GM18868 (cell line): ENCODE data around the gene ZNF593.

Experiments used
- ATAC-seq: cut with Tn5 transposase; IDR thresholded peaks from one replicate; pipeline ENCODE4 v1.9.1; 2021; ENCODE audit warnings: mild to moderate bottlenecking, moderate library complexity; ENCODE audit not compliant: unreplicated experiment

The ZNF593 gene

DNA sequence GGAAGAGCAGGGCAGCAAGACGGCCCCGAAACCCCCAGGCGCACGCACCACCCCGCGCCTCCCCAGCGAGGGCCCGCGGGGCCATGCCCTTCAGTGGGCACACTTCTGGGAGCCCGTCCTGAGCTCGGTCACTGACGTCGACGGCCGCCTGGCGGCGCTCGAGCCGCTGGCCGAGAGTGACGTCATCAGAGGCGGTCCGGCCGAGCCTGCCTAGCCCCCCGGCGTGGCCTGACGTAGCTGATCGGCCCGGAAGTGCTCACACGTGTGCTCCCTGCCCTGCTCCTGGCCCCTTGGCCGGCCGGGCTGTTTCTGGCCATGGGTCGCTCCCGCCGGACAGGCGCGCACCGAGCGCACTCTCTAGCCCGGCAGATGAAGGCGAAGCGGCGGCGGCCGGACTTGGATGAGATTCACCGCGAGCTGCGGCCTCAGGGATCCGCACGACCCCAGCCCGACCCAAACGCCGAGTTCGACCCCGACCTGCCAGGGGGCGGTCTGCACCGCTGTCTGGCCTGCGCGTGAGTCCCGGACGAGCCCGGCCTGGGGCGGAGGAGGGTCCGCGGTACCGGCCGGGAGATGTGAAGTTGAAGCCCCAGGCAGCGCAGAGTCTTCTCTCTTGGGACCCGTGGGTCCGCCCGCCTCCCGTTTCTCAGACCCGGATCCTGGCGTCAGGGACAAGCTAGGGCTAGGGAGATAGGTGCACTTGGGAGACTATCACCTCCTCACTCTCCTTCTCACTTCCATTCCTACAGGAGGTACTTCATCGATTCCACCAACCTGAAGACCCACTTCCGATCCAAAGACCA lies at the start of gene ZNF593:
Gene ZNF593, plus strand, starts transcription at position 240 of the 803 bp plus-strand sequence. Its CDS starts 76 bp downstream, at position 316.
- ATAC-seq = peak; percentile 93

DNA sequence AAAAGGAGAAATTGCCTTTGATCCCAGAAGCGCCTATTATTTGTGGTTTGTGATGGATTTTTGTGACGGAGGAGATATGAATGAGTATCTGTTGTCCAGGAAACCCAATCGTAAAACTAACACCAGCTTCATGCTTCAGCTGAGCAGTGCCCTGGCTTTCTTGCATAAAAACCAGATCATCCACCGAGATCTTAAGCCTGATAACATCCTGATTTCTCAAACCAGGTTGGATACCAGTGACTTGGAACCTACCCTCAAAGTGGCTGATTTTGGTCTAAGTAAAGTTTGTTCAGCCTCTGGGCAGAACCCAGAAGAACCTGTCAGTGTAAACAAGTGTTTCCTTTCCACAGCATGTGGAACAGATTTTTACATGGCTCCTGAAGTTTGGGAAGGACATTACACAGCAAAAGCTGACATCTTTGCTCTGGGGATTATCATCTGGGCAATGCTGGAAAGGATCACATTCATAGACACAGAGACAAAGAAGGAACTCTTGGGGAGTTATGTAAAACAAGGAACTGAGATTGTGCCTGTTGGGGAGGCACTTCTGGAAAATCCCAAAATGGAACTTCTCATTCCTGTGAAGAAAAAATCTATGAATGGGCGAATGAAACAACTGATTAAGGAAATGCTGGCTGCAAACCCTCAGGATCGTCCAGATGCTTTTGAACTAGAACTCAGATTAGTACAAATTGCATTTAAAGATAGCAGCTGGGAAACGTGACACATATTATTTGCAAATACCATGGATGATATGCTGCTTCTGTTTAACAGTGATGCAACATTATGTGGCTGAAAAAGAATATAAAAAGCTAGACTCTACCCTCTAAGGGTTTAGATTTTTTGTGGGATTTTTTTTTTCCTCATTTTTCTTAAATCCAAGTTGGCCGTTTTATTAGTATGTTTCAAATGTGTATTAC lies 47.6 kb upstream of the ZNF593 start:
- ATAC-seq = no peak

DNA sequence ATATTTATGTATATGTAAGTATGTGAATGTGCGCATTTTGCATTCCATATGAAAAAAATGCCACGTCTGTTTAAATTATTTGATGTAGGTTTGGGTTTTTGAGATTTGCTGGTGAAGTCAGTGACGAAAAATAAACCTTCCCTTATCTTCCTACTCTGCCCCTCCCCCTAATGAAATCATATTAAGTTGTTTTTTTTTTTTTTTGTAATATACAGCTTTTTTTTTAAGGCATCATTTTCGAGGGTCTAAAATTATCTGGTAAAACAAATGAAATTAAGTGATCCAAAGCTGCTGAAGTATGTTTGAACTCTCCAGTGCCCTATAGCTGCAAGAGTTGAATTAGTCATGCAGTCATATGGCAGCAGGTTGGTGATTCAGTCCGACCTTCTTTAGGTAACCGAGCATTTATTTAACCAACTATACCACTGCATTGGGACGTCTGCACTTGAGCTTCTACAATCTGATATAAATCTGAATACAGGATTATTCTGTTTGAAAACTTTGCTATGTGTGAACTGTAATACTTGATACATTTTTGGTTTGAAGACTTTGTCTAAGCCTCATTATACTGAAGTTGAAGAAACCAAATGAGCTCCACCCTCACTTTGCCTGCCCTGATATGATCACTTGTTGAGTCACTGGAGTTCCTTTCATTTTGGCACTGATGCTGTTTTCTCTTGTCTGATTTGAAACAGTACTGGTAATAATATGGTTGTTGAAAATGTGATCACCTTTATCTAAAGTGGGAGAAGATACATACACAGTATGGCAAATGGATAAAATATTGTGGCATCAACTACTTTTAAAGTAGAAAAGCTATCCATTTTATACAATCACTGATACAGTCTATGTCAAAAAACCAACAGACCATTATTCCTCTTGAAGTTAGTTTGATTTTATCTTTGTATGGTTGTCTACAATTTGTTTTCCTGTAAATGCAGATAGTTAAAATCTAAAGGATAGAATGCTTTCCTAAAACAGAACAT lies 46.4 kb upstream of the ZNF593 start:
- no peak for ATAC-seq

DNA sequence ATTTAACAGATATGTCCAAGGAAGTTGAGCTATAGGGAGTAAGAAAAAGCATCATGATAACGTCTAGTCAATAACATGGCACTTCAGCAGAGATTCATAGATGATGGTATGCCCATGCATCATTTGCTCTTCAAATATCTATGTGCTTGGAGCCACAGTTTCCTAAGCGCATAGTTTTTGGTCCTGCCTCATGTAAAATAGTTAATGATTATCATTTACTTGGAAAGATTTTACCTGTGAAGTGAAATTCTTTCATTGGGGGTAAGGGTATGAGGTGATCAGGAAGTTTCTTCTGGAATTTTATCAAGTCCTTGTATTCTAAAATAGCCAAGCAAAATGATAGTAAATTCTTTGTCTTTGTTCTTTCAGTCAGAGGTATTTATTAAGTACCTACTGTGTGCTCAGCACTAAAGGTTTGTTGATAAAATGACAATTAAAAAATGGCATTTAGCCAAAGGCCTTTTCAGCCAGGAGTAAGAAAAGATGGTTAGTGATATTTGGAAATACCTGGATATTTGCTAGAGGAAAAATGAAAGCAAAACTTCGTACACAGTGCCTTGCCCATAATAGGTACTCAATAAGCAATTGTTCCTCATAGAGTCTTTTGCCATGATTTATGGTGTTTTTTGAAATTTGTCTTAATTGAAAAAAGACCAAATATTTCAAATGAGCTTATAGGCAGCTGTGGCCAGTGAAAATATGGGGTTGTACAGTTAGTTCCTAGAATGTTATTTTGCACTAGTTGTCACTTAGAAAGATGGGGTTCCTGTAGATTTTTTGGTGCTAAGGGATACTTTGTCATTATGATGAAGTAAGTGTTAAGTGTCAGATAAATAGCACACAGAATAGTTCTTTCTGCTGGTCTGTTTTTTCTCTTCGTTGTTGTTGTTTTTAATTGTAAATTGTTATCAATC lies 45.0 kb upstream of the ZNF593 start:
- no peak for ATAC-seq

DNA sequence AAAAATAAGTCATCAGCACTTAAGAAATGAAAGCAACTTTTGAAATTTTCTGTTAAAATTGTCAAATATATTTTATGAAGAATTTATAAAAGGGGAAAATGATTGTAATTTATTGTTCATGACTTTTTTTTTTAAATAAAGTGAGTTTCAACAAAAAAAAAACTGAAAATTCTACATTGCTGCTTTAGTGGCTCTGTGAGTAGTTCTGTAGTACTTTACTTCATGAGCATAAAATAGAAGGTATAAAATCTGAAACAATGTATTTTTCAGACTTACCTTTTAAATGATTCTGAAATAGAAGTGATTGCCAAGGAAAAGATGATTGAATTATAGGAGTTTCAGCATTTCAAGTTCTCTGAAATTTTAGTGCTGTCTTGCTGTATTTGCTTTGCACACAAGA lies 44.3 kb upstream of the ZNF593 start:
- no peak for ATAC-seq

DNA sequence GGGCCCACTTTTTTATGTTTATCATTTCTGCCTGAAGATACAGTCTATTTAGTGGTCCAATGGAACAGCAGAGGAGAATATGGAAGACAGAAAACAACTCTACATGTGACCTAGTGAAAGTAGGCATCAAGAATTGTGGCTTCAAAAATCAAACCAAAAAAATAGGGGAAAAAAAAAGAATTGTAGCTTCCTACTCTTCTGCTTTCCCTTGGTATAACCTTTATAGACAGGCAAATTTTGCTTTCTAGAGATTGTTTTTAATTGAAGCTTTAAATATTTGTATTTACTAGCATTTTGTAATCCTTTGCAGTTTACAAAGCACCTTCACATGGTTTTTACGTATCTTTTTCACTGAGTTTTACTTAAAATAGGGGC lies 43.8 kb upstream of the ZNF593 start:
- no peak for ATAC-seq

DNA sequence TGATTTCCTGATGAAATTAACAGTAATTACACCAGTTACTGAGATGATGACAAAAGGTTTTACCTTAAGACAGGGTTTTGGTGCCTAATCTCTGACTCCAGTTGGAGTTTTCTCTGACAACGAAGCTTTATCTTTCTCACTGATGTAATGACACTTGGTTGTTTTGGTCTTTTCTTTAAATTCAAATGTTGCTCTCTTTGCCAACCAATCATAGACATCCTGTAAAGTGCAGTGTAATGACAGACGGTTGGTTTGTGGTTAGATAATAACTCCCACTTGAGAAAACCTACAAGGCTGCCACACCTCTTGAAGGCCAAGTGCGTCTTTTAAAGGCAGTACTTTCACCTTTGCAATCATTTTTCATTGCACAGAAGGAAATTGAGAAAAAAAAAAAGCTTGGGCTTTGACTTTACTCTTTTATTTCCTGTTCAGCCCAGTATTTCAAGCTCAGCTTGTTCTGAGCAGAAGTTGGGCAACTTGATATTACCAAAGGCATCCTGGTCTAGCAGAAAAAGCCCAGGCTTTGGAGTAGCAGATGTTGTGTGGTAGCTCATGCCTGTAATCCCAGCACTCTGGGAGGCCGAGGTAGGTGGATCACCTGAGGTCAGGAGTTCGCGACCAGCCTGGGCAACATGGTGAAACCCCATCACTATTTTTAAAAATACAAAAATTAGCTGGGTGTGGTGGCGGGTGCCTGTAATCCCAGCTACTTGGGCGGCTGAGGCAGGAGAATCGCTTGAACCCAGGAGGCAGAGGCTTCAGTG lies 43.2 kb upstream of the ZNF593 start:
- no peak for ATAC-seq

DNA sequence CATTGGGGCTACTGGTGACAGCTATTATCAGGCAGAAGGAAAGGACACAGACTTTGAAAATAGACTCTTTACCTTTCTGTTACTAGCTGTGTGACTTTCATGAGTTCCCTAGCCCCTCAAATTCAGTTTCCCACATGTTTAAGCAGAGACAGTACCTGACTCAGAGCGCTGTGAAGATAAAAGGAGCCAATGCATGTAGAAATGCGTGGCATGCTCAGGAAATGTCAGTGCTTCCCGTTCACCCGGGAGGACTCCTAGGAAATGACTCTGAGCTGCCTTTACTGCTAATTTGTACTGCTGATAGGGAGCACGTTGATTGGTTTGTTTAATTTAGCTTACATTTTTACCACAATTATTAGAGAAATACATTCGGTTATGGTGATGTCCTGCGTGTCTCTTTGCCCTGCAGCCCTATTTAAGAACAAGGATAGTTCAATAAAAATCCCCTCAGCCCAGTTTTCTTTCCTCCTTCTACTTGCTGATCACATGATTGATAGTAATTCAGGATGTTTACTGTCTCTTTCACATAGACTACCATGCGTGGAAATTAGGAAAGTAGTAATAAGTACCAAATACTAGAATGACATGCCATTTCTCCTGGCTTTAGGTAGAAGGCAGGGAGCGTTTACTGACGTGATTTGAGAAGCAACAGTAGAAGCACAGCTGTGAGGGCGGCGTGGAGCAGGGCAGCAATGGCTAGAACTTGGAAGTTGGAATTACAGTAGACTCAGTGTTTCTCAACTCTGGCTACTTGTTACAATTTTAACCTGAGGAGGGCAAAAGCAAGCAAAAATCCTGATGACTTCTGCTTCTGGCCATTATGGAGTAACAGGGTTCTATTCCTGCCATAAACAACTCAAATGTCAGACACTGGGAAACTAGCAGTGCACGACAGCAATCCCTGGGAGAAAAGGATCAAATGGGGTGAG lies 42.2 kb upstream of the ZNF593 start:
- ATAC-seq = no peak

DNA sequence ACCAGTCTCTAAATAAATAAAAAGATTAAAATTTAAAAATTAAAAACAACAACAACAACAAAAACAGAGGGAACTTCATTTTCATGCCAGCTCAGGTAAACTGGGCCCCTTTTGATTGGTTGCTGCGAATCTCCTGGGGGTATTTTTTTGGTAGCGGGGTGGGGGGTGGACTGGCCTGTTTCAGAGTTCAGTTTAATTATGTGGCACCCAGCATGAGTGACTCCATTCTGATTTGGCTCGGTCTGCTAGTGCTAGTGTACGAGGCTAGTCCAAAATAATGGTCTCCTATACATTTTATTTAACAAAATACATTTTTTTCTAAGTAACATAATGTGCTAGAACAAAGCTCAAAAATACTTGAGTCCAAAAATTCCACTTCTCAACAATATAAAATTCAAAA lies 39.9 kb upstream of the ZNF593 start:
- no peak for ATAC-seq

- no peak for ATAC-seq
Observed at GRCh38 chr1:26130695-26131094, 39.0 kb upstream of the ZNF593 start.

DNA sequence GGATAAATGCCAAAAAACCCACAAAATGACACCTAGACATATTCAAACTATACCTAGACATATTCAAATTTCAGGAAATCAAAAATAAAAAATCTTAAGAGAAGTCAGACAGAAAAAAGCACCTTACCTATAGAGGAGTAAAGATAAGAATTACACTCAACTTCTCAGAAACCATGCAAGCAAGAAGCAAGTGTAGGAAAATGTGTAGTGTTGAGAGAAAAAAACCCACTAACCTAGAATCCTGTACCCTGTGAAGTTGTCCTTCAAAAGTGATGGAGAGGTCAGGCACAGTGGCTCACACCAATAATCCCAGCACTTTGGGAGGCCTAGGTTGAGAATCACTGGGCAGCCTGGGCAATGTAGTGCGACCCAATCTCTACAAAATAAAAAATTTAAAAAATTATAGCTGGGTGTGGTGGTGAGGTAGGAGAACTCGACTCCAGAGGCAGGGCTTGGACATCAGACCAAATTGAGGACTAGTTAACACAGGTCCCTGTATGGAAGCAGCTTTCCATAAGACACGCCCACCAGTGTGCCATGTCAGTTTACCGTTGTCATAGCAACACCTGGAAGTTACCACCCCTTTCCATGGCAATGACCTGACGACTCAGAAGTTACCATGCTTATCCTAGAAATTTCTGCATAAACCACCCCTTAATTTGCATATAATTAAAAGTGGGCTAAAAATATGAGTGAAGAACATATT lies 37.4 kb upstream of the ZNF593 start:
- ATAC-seq = no peak

GRCh38 chr1:26132834-26133167 lies 36.9 kb upstream of the ZNF593 start:
- ATAC-seq = no peak

GRCh38 chr1:26134466-26134865 lies 35.2 kb upstream of the ZNF593 start:
- ATAC-seq = no peak

DNA sequence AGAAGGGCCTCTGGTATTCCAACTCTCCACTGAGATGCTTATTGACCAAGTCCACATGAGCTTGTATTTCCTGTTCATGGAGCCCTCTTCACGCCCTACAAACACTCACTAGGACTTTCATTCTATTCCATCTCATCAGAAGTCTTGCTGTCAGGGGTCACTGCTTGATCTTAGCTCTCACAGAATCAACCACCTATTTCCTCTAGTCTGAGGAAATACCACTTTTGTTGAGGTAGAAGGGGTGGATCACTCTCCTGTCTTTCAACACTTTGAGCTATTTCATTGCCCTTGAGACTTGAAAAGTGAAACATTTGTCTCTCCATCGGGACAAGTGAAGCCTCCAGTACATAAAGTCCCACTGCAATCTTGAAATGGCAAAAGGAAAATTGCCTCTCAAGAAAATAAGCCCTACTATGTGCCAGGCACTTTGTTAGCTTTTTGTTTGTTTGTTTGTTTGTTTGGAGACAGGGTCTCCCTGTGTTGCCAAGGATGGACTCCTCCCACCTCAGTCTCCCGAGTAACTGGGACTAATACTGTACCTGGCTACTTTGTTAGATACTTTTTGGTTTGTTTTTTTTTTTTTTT lies 30.6 kb upstream of the ZNF593 start:
- no peak for ATAC-seq

DNA sequence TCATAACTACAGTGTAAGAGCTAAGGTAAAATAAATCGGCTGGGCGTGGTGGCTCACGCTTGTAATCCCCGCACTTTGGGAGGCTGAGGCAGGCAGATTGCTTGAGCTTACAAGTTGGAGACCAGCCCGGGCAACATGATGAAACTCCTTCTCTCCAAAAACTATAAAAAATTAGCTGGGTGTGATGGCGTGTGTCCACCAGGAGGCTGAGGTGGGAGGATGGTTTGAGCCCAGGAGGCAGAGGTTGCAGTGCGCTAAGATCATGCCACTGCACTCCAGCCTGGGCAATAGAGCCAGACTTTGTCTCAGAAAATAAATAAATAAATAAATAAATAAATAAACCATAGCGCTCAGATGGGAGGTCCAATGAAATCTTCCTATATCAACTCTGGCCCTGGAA lies 27.5 kb upstream of the ZNF593 start:
- ATAC-seq = no peak

DNA sequence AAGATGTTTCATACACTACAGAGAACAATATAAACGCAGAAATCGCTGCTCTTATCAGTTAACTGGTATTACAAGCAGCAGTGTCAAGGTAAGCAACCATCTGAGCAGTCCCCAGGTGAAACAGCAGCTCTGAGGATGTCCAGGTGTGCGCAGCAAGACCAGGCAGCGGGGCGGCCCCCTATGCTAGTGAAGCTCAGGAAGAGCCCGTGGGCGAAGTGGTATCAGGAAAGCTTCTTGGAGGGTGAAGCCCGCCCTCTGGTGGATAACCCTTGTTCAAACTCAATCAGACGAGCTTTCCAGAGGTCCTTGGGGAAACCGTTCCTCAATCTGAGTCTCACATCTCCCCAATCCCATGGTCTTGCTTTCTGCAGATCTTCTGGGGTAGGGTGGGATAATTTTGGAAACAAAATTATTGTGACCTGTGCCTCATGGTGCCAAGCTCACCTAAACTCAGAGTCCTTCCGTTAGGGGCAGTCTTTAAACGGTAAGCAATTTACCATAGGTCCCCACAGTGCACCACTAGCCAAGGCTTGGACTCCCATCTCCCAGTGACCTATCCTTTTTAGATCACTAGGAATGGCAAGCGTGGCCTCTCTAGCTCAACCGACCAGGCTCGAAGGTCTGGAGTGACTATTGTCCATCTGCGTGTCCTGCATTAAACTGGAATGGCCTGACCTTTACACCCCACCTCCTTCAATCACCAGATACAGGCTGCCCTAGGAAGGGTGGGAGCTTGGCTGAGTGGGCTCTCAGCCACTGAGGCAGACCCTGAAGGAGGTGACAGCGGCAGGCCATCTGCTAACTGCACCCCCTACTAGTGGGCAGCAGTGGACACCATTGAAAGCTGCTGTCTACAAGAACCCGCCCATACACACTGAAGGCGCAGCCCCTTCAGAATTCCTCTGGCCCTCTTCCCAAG lies 24.4 kb upstream of the ZNF593 start:
- no peak for ATAC-seq
